Vagina (tissue), 2 donors: ENCODE results near the gene IMMP2L.

Experiments used
- CTCF ChIP-seq, 3 experiments: fragments of 450-650 bp in 2 of 3; fragments of 200-600 bp in 1 of 3; sonication (generic) in 1 of 3; IDR thresholded peaks; one replicate each; pipeline ENCODE4 v1.5.1; 2017 to 2019; ENCODE audit warnings: antibody characterized with exemption in 3 of 3, mild to moderate bottlenecking in 2 of 3, moderate library complexity in 2 of 3
- POLR2A ChIP-seq, 2 donors: fragments of 450-650 bp; IDR thresholded peaks; one replicate each; pipeline ENCODE4 v1.6.1; 2017; ENCODE audit warnings: antibody characterized with exemption in 2 of 2, mild to moderate bottlenecking in 2 of 2, moderate library complexity in 2 of 2
- POLR2AphosphoS5 ChIP-seq, 2 donors: sonication (generic); formaldehyde crosslinking; IDR thresholded peaks; one replicate each; pipeline ENCODE4 v1.9.0; 2017; ENCODE audit warnings: antibody characterized with exemption in 2 of 2, mild to moderate bottlenecking in 2 of 2, low read depth in 1 of 2; ENCODE audit not compliant: insufficient read depth in 1 of 2

- TF ChIP-seq POLR2AphosphoS5 (IDR thresholded peaks at IDR 0.05; ENCODE audit: insufficient read depth in 1 of 2, low read depth in 1 of 2) (no peak), CTCF (IDR thresholded peaks at IDR 0.05) (no peak), POLR2A (IDR thresholded peaks at IDR 0.05) (no peak)
Measured at GRCh38 chr7:110911632-110912031, 650.7 kb downstream of the IMMP2L start.
